ENCODE results near the gene TMPRSS7. TPM values are rescaled to one million over a fixed set of nuclear protein-coding genes. Genes with fewer than 3 reads are reported as not detected.

TMPRSS7 gene
- total RNA-seq, 1 donor from 2014 or later = 0.15 TPM

GRCh38 chr3:112085735-112086075 is 51.2 kb downstream of the TMPRSS7 start:
- peak; percentile 2 to 3 for ATAC-seq
- Histone ChIP-seq H3K27ac (peak overlapping the region; percentile 82), H3K4me1 (peaks cover 11% of the 10 kb centered on the region), H3K27me3 (ENCODE audit: low read depth) (no peaks in the 10 kb centered on the region), H3K36me3 (no peaks in the 10 kb centered on the region), H3K4me3 (peak overlapping the region; percentile 67), H3K9me3 (no peaks in the 10 kb centered on the region)
- no peak for TF ChIP-seq CTCF (IDR thresholded peaks at IDR 0.05)
- intact Hi-C loops (cut with DNase I) = no loop called here
- no peak for DNase-seq

GRCh38 chr3:112086076-112086854 is 51.7 kb downstream of the TMPRSS7 start, which contains the start of gene C3orf52:
Gene C3orf52, plus strand, starts transcription at chr3:112086389. Its CDS starts 19 bp downstream, at chr3:112086408.
- Histone ChIP-seq H3K9me3 (no peaks in the 10 kb centered on the region), H3K27ac (peak within 1 kb of the TSS; percentile 82), H3K4me1 (peaks cover 13% of the 10 kb centered on the region)

GRCh38 chr3:112086875-112087524 is 52.5 kb downstream of the TMPRSS7 start:
- TF ChIP-seq CTCF (IDR thresholded peaks at IDR 0.05) = no peak
- H3K4me1 ChIP-seq = peaks cover 13% of the 10 kb centered on the region
- H3K9me3 ChIP-seq = no peaks in the 10 kb centered on the region
- H3K4me3 ChIP-seq = peak overlapping the region; percentile 67
- H3K27ac ChIP-seq = peak overlapping the region; percentile 82
- ATAC-seq = peak in 1 of 2 donors; percentile 15
- no peaks in the 10 kb centered on the region for H3K27me3 ChIP-seq (ENCODE audit: low read depth)
- no peaks in the 10 kb centered on the region for H3K36me3 ChIP-seq
- intact Hi-C loops (cut with DNase I) = no loop called here
- no peak for DNase-seq

More at GRCh38 chr3:112086076-112086854, 51.7 kb downstream of the TMPRSS7 start, which contains the start of gene C3orf52:
- no peak for TF ChIP-seq CTCF (IDR thresholded peaks at IDR 0.05)
- H3K27me3 ChIP-seq (ENCODE audit: low read depth) = no peaks in the 10 kb centered on the region
- peak; percentile 90 for DNase-seq
- intact Hi-C loops (cut with DNase I) = no loop called here
- H3K4me3 ChIP-seq = peak within 1 kb of the TSS; percentile 67
- no peaks in the 10 kb centered on the region for H3K36me3 ChIP-seq
- ATAC-seq = peak; percentile 96

- H3K4me3 ChIP-seq = peak overlapping the region; percentile 67
- intact Hi-C loops (cut with DNase I) = no loop called here
- H3K27me3 ChIP-seq (ENCODE audit: low read depth) = no peaks in the 10 kb centered on the region
- TF ChIP-seq CTCF (IDR thresholded peaks at IDR 0.05) = no peak
- no peaks in the 10 kb centered on the region for H3K36me3 ChIP-seq
- H3K9me3 ChIP-seq = no peaks in the 10 kb centered on the region
- DNase-seq = no peak
- peak overlapping the region; percentile 82 for H3K27ac ChIP-seq
- H3K4me1 ChIP-seq = peaks cover 20% of the 10 kb centered on the region
- ATAC-seq = no peak
Measured at GRCh38 chr3:112087746-112088145, 53.2 kb downstream of the TMPRSS7 start.

GRCh38 chr3:112088944-112089343 is 54.4 kb downstream of the TMPRSS7 start:
- Histone ChIP-seq H3K9me3 (no peaks in the 10 kb centered on the region), H3K27ac (no peak overlapping the region), H3K4me1 (peaks cover 22% of the 10 kb centered on the region), H3K27me3 (ENCODE audit: low read depth) (no peaks in the 10 kb centered on the region), H3K4me3 (no peak overlapping the region), H3K36me3 (no peaks in the 10 kb centered on the region)
- no peak for TF ChIP-seq CTCF (IDR thresholded peaks at IDR 0.05)
- ATAC-seq (no peak), DNase-seq (no peak)
- intact Hi-C loops (cut with DNase I) = no loop called here

Measured in lower lobe of right lung (tissue), 2 donors.